HG03060 (cell line): ENCODE measurements around the gene RILPL1.
"Not testable (repeated sequence)": the region's sequence is repeated elsewhere in the genome, so short reads cannot be mapped to it uniquely, and the experiment has no call there.

Experiments
- ATAC-seq: cut with Tn5 transposase; IDR thresholded peaks from one replicate; pipeline ENCODE4 v1.9.1; 2021; ENCODE audit warnings: low read depth, moderate number of reproducible peaks; ENCODE audit not compliant: unreplicated experiment

Gene RILPL1

GRCh38 chr12:123472438-123472849 is 61.1 kb downstream of the RILPL1 start:
- ATAC-seq: no peak

GRCh38 chr12:123471374-123472068 is 62.0 kb downstream of the RILPL1 start:
- no peak for ATAC-seq

- no peak for ATAC-seq
Measured at GRCh38 chr12:123469978-123470377, 63.5 kb downstream of the RILPL1 start.

GRCh38 chr12:123468786-123469185 is 64.7 kb downstream of the RILPL1 start:
- ATAC-seq: peak; percentile 42

- ATAC-seq: no peak
Measured at GRCh38 chr12:123465084-123465483, 68.4 kb downstream of the RILPL1 start.

GRCh38 chr12:123463174-123463573 is 70.3 kb downstream of the RILPL1 start:
- not testable (repeated sequence) for ATAC-seq

- ATAC-seq: peak; percentile 35
Measured at GRCh38 chr12:123457980-123458779, 75.3 kb downstream of the RILPL1 start, which contains the start of gene SNRNP35. TSS of gene SNRNP35 (plus strand) at chr12:123458139. CDS start at chr12:123465541, 7,402 bp downstream.

GRCh38 chr12:123453165-123453564 is 80.4 kb downstream of the RILPL1 start:
- no peak for ATAC-seq

GRCh38 chr12:123452276-123452550 is 81.3 kb downstream of the RILPL1 start:
- not testable (repeated sequence) for ATAC-seq

GRCh38 chr12:123450636-123451035 is 82.9 kb downstream of the RILPL1 start:
- ATAC-seq: no peak

GRCh38 chr12:123449856-123450255 is 83.7 kb downstream of the RILPL1 start:
- no peak for ATAC-seq

- ATAC-seq: no peak
Measured at GRCh38 chr12:123449249-123449733, 84.2 kb downstream of the RILPL1 start.

- ATAC-seq: no peak
Measured at GRCh38 chr12:123446333-123446713, 87.2 kb downstream of the RILPL1 start.

- no peak for ATAC-seq
Measured at GRCh38 chr12:123445388-123446332, 87.9 kb downstream of the RILPL1 start.

- ATAC-seq: no peak
Measured at GRCh38 chr12:123444092-123445026, 89.2 kb downstream of the RILPL1 start.

GRCh38 chr12:123442774-123443173 is 90.7 kb downstream of the RILPL1 start:
- no peak for ATAC-seq

GRCh38 chr12:123441523-123442164 is 91.9 kb downstream of the RILPL1 start:
- ATAC-seq: peak; percentile 45

- ATAC-seq: no peak
Measured at GRCh38 chr12:123436017-123436964, 97.2 kb downstream of the RILPL1 start, which contains the start of gene RILPL2. TSS of gene RILPL2 (minus strand) at chr12:123436684. CDS start at chr12:123436420, 264 bp downstream.
